ENCODE measurements around the gene PPP4R1.

Gene PPP4R1

GRCh38 chr18:9594823-9595596 is 19.3 kb downstream of the PPP4R1 start:
- DNase-seq (ENCODE audit: low read depth): peak; percentile 4

- no peak for DNase-seq (ENCODE audit: low read depth)
Observed at GRCh38 chr18:9587924-9588323, 26.4 kb downstream of the PPP4R1 start.

GRCh38 chr18:9586814-9587213 is 27.5 kb downstream of the PPP4R1 start:
- no peak for DNase-seq (ENCODE audit: low read depth)

GRCh38 chr18:9581667-9582066 is 32.7 kb downstream of the PPP4R1 start:
- DNase-seq (ENCODE audit: low read depth): no peak

DNA sequence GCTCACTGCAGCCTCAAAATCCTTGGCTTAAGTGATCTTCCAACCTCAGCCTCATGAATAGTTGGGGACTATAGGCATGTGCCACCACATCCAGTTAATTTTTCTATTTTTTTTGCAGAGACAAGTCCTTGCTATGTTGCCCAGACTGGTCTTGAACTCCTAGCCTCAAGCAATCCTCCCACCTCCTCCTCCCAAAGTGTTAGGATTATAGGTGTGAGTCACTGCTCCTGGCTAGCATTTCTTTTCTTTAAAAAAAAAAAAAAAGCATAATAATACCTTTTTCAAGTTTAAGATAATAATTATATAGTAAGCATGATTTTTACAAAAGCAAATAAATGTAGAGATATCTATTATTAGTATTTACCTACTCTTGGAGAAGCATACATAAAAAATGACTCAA is 36.1 kb downstream of the PPP4R1 start:
- no peak for DNase-seq (ENCODE audit: low read depth)

DNA sequence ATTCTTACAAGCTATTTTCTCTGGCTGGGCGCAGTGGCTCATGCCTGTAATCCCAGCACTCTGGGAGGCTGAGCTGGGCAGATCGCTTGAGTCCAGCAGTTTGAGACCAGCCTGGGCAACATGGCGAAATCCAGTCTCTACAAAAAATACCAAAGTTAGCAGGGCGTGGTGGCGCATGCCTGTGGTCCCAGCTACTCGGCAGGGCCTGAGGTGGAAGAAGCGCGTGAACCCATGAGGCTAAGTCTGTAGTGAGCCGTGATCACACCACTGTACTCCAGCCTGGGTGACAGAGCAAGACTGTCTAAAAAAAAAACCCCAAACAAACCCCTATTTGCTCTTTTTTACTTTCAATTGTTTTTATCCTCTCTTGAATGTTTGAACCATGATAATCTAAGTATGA is 37.0 kb downstream of the PPP4R1 start:
- no peak for DNase-seq (ENCODE audit: low read depth)

DNA sequence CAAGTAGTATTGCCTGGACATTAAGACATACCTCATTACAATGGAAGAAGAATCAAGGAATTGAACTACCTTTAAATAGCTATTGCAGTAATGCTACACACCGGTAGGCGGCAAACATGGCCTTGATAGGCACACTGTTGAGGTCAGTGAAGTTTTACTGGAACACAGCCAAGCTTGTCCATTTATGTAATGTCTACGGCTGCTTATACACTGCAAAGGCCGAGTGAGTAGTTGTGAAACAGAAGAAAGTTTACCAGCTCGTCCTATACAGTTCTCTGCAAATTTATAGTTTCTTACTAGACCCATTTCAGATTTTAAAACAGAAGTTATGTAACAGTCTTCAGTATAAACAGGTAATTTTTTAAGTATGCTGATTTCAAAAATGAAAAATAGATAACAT is 38.8 kb downstream of the PPP4R1 start:
- peak; percentile 86 for DNase-seq (ENCODE audit: low read depth)

DNA sequence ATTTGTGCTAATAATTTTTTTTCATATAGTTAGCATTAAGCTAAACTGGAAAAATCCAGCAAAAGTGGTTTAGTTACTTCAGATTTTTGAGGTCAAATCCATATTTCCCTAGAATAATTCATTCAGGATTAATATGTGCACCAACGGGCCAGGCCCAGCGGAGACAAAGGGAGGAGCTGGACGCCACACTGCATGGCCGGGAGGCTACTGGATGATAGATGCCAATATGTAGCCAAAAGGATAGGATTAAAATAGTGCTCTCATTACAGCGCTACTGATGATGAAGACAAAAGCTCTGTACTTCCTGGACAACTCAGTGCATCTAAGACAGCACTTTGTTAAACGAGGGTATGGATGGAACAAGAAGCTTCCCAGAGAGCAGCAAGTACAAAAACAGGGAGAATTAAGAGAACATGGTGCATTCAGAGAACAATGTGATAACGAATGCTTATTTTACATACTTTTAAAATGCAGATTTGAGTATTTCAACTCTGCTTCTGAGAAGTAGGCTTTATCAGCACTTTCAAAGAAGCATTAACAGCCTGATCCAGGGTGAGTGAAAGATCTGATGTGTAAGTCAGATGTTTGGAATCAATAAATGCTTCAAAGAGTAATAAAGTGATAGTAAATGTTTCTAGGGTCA is 39.8 kb downstream of the PPP4R1 start:
- DNase-seq (ENCODE audit: low read depth): no peak

DNA sequence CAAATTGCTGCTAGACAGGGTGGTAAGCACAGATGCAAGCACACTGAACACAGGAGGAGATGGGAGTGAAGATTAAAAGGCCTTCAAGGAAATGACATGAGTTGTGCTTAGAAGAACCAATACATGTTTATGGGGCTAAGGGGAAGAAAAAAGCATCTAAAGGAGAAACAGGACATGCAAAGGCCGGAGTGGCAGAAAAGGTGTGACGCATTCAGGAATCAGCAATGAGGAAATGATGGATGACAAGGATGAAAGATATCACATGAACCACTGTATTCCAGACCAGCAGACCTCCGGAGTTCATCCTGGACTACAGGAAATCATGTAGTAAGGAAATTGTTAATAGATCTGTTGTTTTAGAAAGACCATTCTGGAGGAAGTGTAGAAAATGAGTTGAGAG is 42.8 kb downstream of the PPP4R1 start:
- no peak for DNase-seq (ENCODE audit: low read depth)

DNA sequence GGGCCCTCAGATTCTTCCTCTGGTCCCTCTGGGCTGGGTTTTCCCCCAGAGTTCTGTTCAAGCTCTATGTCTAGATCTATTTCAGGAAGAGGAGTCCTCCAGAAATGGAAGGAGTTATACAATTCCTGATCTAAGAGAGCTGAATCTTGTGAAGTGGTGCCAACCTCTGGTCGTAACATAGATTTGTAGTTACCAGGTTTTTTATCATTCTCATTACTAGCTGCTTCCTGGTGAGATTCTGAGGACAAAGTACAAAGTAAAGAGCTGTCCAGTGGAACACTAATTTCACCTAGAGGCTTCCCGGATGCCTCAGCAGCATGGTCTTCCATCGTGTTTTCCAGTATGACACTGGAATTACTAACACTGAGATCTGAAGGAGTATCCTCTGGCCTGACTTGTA is 44.1 kb downstream of the PPP4R1 start:
- no peak for DNase-seq (ENCODE audit: low read depth)

GRCh38 chr18:9569178-9569577 is 45.2 kb downstream of the PPP4R1 start:
- DNase-seq (ENCODE audit: low read depth): no peak

DNA sequence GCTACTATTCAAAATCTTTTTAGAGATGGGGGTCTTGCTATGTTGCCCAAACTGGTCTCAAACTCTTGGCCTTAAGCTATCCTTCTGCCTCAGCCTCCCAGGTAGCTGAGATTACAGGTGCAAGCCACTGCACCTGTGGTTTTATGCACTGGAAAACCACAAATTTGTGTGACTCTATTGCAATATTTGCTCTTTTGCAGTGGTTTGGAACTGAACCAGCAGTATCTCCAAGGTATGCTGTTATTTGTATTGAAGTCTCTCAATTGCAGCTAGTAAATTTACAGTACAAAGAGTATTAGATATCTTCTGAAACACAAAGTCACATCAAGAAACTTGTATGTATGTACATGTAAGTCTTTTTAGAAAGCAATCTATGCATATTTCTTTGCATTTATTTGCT is 46.2 kb downstream of the PPP4R1 start:
- DNase-seq (ENCODE audit: low read depth): no peak

GRCh38 chr18:9565407-9565806 is 49.0 kb downstream of the PPP4R1 start:
- no peak for DNase-seq (ENCODE audit: low read depth)

DNA sequence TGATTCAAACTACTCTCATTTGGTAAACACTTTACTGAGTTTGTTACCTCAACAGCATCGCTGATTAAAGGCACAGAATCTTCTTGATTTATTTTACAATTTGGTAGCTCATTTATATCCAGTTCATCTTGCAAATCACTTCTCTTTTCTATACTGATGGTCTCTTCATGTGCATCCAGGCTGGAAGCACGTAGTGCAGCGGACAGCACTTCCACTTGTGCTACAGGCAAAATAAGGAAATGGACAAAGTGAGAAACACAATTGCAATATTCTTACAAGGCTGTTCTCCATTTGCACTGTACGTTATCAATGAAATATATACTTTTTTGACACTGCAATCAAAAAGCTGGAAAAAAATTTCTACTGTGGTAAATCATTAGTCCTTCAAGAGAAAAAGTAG is 51.0 kb downstream of the PPP4R1 start:
- DNase-seq (ENCODE audit: low read depth): no peak

- no peak for DNase-seq (ENCODE audit: low read depth)
Observed at GRCh38 chr18:9562584-9562983, 51.8 kb downstream of the PPP4R1 start.

GRCh38 chr18:9561759-9562158 is 52.6 kb downstream of the PPP4R1 start:
- DNase-seq (ENCODE audit: low read depth): peak; percentile 12

GRCh38 chr18:9559253-9559652 is 55.1 kb downstream of the PPP4R1 start:
- DNase-seq (ENCODE audit: low read depth): no peak

GRCh38 chr18:9558387-9559064 is 55.8 kb downstream of the PPP4R1 start:
- no peak for DNase-seq (ENCODE audit: low read depth)

GRCh38 chr18:9557250-9557943 is 57.0 kb downstream of the PPP4R1 start:
- DNase-seq (ENCODE audit: low read depth): no peak

DNA sequence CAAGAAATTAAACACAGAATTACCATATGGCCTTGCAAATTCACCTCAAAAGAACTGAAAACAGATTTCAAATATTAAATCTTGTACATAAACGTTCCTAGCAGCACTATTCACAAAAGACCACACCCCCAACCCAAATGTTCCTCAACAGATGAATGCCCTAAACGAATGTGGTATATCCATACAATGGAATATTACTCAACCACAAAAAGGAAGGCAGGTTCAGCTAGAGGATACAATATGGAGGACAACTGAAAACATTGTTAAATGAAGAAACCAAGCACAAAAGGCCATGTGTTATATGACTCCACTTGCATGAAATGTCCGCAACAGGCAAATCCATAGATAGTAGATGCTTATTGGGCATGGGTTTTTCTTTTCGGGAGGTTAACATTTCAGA is 61.7 kb downstream of the PPP4R1 start:
- DNase-seq (ENCODE audit: low read depth): no peak

GRCh38 chr18:9552191-9552590 is 62.2 kb downstream of the PPP4R1 start:
- no peak for DNase-seq (ENCODE audit: low read depth)

DNA sequence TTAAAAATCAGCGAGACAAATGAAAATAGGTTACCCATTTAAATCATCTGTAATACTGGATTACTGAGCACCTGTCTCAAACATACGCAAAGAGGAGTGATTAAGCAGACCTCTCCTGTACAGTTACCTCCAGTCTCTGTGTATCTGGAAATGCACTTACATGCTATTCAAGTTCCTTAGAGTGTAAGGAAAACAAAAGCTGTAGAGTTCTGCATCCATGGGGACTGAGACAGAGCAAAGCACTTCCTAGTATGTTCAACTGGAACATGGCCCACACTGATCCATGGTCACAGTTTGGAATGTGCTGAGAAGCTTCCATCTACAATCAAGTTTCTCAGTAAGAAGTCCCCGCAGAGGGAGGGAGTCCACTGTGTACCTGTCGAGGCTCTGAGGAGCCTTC is 63.9 kb downstream of the PPP4R1 start:
- no peak for DNase-seq (ENCODE audit: low read depth)

- DNase-seq (ENCODE audit: low read depth): no peak
Observed at GRCh38 chr18:9549405-9549804, 65.0 kb downstream of the PPP4R1 start.

Measured in fibroblast of gingiva (primary cell).